GM21529 (cell line): ENCODE results near the gene MYO10.
"Not testable (repeated sequence)": the region's sequence is repeated elsewhere in the genome, so short reads cannot be mapped to it uniquely, and the experiment has no call there.

Source experiments
- ATAC-seq: cut with Tn5 transposase; IDR thresholded peaks from one replicate; pipeline ENCODE4 v1.9.1; 2021; ENCODE audit not compliant: unreplicated experiment

MYO10 gene

DNA sequence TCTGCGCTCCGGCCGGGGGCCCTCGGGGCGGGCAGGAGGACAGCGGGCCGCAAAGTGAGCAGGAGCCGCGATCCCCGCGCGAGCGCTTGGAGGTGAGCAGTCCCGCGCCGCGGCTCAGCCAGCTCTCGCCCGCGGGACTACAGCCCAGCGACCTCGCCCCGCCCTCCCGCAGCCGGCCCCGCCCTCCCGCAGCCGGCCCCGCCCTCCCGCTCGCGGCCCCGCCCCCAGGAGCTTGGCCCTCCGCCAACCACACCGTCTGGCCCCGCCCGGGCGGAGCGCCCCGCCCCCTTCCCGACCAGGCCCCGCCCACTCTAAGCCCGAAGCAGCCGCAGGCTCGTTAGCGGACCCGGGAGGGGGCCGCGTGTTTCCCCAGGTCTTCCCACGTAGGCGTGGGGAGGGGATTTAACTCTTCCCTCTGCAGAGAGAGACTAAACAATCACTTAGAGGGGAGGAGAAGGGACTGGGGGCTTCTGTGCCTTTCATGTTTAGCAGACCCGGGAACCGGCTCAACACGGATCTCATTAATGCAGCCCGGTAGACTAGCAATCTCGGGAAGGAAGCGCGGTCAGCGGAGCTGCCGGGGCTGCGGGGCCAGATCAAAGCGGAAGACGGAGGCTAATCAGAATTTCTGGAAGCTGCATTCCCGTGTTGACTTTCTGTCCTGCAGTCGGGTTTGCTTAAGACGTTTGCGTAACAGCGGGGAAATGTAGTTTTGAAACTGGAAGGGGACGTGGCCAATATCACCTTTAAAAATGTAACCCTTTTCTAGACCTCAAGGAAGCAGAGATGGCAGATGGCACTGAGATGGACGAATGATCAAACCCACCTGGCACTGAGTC, at the start of gene MYO10:
Gene MYO10 (minus strand): TSS at position 139 of the 839 bp plus-strand sequence. CDS start 480 bp downstream, outside the sequence.
- ATAC-seq = peak; percentile 63

GRCh38 chr5:16985304-16985703, 49.2 kb upstream of the MYO10 start:
- not testable (repeated sequence) for ATAC-seq

DNA sequence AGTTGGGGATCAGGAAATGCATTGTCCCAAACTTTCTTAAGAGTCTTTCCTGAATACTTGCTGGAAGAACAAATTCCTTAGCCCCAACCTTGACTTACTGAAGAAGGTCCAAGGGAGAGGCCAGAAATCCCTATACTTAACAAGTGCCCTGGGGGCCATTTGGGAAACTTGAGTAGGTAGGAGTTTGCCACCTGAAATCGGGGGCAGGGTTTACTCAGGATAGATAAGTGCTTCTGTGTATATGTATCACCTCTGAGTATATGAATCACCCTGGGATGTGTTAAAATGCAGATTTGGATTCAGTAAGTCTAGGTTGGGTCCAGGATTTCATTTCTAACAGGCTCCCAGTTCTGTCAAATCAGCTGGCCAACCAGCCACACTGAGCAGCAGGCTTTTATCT, 47.9 kb upstream of the MYO10 start:
- ATAC-seq = no peak

- ATAC-seq = no peak
Observed at GRCh38 chr5:16983022-16983639, 47.0 kb upstream of the MYO10 start.

GRCh38 chr5:16981700-16982099, 45.6 kb upstream of the MYO10 start:
- ATAC-seq = no peak

DNA sequence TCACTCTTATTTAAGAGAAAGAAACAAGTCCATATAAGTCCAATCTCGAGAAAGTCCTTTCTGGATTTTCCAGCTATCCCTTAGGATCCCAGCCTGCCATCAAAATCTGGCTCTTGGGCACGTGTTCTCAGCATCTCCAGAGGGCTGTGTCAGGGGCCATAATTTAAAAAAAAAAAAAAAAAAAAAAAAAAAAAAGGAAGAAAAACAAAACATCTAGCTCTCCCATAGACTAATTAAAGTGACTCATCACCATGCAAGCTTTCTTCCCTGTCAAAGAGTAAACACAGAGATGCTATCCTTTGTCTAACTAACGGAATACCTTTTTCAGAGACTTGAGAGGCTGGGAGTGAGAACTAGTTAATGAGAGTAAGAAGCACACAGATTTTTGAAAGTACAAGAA, 44.9 kb upstream of the MYO10 start:
- ATAC-seq = no peak

GRCh38 chr5:16978296-16978695, 42.2 kb upstream of the MYO10 start:
- ATAC-seq = no peak

DNA sequence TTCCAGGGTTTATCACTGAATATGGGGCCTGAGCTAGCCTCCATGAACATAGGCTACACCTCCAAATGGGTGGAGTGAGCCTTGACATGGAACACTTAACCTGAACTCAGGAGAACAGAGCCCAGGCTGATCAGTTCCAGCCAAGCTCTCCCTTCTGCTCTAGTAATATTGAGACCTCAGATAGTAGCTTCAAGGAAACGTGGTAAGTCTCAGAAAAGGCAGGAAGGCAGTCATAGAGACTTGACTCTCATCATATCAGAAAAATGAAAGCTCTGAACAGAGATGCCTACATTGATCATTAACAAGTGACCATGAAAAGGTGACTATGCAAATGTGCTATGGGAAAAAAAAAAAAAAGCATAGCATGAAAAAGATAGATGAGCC, 40.5 kb upstream of the MYO10 start:
- ATAC-seq = peak; percentile 83

DNA sequence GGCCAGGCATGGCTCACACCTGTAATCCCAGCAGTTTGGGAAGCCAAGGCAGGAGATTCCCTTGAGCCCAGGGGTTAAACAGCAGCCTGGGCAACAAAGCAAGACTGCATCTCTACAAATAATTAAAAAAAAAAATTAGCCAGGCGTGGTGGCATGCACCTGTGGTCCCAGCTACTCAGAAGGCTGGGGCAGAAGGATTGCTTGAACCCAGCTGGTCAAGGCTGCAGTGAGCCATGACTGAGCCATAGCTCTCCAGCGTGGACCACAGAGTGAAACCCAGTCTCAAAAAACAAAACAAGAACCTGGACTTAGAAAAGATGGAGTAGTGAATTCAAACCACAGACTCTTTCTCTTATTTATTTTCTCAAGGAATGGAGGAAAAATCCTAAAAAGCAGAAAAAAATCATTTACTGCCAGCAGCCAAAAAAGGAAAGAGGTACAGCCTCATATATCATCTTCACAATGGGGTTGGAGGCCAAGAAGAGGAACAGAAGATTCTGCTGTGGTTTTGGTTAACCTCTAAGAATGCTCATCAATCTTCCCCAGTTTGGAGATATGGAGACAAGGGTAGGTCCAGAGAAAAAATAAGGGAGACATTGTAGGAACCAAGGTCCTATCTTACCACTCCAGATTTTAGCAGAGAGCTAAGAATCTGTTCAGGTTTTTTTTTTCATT, 40.0 kb upstream of the MYO10 start:
- peak; percentile 72 for ATAC-seq

DNA sequence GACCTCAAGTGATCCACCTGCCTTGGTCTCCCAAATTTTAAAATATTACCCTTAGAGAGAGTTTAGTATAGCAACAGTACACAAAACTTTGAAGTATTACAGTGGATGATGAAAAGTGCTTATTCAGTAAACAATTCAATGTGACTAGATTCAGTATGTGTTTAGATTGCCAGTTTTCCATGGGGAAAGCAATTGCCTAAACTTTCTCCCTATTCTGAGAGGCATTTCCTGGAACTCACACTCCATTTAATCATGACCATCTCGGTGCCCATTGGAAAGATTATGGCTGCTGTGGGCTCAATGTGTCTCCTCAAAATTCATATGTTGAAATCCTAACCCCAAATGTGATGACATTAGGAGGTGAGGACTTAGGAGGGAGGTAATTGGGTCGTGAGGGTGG, 38.9 kb upstream of the MYO10 start:
- no peak for ATAC-seq

- ATAC-seq = no peak
Observed at GRCh38 chr5:16970826-16971225, 34.7 kb upstream of the MYO10 start.

DNA sequence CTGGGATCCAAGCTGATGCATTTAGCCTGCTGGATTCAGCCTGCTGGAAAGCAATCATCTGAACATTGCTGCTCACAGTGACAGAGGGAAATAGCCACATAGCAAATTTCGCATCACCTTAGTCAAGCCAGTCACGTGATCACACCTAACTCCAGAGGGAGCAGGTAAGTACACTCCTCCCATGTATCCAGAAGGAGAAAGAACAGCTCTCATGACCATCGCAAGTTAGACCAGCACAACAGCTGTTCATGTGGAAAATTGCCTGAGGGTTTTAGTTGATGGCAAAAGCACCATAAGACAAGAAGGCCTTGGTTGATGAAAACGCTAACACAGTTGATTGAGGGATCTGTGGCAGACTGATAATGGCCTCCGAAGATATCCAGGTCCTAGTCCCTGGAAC, 34.2 kb upstream of the MYO10 start:
- ATAC-seq = no peak

DNA sequence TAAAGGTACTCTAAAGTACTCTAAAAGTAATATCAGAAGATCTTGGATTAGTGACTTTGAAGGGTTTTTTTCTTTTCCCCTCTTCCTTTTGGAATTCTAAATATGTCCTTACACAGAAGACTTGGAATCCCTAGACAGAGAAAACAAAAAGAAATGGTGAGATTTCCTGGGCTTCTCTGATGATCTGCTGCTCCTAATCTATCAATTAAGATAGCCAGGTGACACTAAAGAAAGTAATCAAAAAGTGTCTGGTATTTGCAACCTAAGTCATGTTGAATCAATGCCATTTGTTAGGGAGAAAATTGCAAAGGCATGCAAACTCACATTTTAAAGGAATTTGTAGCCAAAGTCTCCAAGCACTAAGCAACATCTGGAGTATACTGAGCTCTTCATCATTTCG, 29.5 kb upstream of the MYO10 start:
- no peak for ATAC-seq

GRCh38 chr5:16963821-16964220, 27.7 kb upstream of the MYO10 start:
- no peak for ATAC-seq

- ATAC-seq = no peak
Observed at GRCh38 chr5:16961131-16961530, 25.0 kb upstream of the MYO10 start.

- no peak for ATAC-seq
Observed at GRCh38 chr5:16957304-16958196, 21.5 kb upstream of the MYO10 start.

DNA sequence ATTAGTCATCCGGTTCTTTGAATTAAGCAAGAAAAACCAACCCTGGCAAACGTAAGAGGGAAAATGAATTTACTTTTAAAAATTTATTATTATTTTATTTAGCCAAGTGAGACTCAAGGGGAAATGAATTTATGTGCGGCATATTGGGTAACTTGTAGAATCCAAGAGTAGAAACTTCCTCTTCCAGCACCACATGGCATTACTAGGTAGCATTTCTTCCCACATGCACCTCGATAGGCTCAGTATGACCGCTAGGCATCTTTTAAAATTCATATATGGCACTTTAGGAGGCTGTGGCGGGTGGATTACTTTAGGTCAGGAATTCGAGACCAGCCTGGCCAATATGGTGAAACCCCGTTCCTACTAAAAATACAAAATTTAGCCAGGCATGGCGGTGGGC, 17.6 kb upstream of the MYO10 start:
- ATAC-seq = no peak

- ATAC-seq = no peak
Observed at GRCh38 chr5:16952968-16953671, 17.0 kb upstream of the MYO10 start.

- ATAC-seq = no peak
Observed at GRCh38 chr5:16946725-16947124, 10.6 kb upstream of the MYO10 start.

- ATAC-seq = no peak
Observed at GRCh38 chr5:16944816-16945562, 8.9 kb upstream of the MYO10 start.
